Choroid plexus epithelial cell (primary cell): ENCODE results near the gene FREM3.

Experiments used
- DNase-seq: peaks from one replicate; pipeline ENCODE4 v3.0.0-alpha.2; 2010; ENCODE audit warnings: low read depth
- H3K4me3 ChIP-seq: 2 replicates; pipeline ENCODE4 v1.5.1; 2011; ENCODE audit warnings: low read depth, mild to moderate bottlenecking, control low read depth, low read length, moderate library complexity
- CTCF ChIP-seq: conservative IDR thresholded peaks from 2 replicates; pipeline ENCODE4 v1.5.1; 2011; ENCODE audit warnings: low read depth, mild to moderate bottlenecking, control low read depth, inconsistent platforms, low read length, moderate library complexity

FREM3 gene

GRCh38 chr4:143668930-143669552, 31.4 kb downstream of the FREM3 start:
- no peak for DNase-seq
- TF ChIP-seq CTCF, result no peak

GRCh38 chr4:143667461-143667860, 33.0 kb downstream of the FREM3 start:
- no peak overlapping the region for H3K4me3 ChIP-seq
- peak; percentile 70 for DNase-seq
- TF ChIP-seq CTCF, result no peak

More at GRCh38 chr4:143668930-143669552, 31.4 kb downstream of the FREM3 start:
- no peak overlapping the region for H3K4me3 ChIP-seq

- DNase-seq, result no peak
- TF ChIP-seq CTCF, result no peak
- no peak overlapping the region for H3K4me3 ChIP-seq
Measured at GRCh38 chr4:143658336-143658735, 42.1 kb downstream of the FREM3 start.

- DNase-seq, result no peak
- TF ChIP-seq CTCF, result no peak
- no peak overlapping the region for H3K4me3 ChIP-seq
Measured at GRCh38 chr4:143654571-143654970, 45.9 kb downstream of the FREM3 start.

GRCh38 chr4:143653031-143653430, 47.4 kb downstream of the FREM3 start:
- no peak overlapping the region for H3K4me3 ChIP-seq
- TF ChIP-seq CTCF, result no peak
- DNase-seq, result peak; percentile 74

GRCh38 chr4:143643399-143643798, 57.1 kb downstream of the FREM3 start:
- H3K4me3 ChIP-seq, result no peak overlapping the region
- TF ChIP-seq CTCF, result no peak
- DNase-seq, result no peak

GRCh38 chr4:143642611-143643010, 57.9 kb downstream of the FREM3 start:
- no peak overlapping the region for H3K4me3 ChIP-seq
- DNase-seq, result no peak
- TF ChIP-seq CTCF, result no peak
